ENCODE data around the gene ADPRHL1. TPM values are rescaled to one million over a fixed set of nuclear protein-coding genes. Genes with fewer than 3 reads are reported as not detected.
"Not testable (repeated sequence)": the region's sequence is repeated elsewhere in the genome, so short reads cannot be mapped to it uniquely, and the experiment has no call there.

The ADPRHL1 gene
- total RNA-seq, 3 donors from 2014 or later (not counting 1 experiment from before 2014, with no cell fraction given) = 0.56 to 0.93 (median 0.72) TPM

GRCh38 chr13:113378825-113379224 is 74.5 kb downstream of the ADPRHL1 start:
- ATAC-seq (no peak), DNase-seq (no peak)
- no peak overlapping the region for H3K4me3 ChIP-seq (ENCODE audit: low read length)
- H3K9me3 ChIP-seq (ENCODE audit: control insufficient read depth, insufficient read depth, low read length) = no peaks in the 10 kb centered on the region
- Mint-ChIP-seq H3K27ac (no peak overlapping the region), H3K27me3 (ENCODE audit: low read depth in 2 of 2) (peaks cover 15 to 18% of the 10 kb centered on the region in 2 donors), H3K4me1 (no peaks in the 10 kb centered on the region), H3K9me3 (peaks cover 2 to 3% of the 10 kb centered on the region in 2 donors), H3K36me3 (peaks cover 12% of the 10 kb centered on the region), H3K4me3 (no peak overlapping the region)
- intact Hi-C loops (cut with micrococcal nuclease) = no loop called here
- no peak for TF ChIP-seq CTCF (IDR thresholded peaks at IDR 0.05)
- H3K27me3 ChIP-seq (ENCODE audit: control insufficient read depth, insufficient read depth, low read length) = no peaks in the 10 kb centered on the region
- H3K27ac ChIP-seq (ENCODE audit: low read length) = no peak overlapping the region
- H3K36me3 ChIP-seq (ENCODE audit: control insufficient read depth, insufficient read depth, low read length) = no peaks in the 10 kb centered on the region
- WGBS (ENCODE audit: insufficient coverage) = 90% methylated on average over 10 of the region's 10 CpGs
- H3K4me1 ChIP-seq (ENCODE audit: control insufficient read depth, insufficient read depth, low read length) = no peaks in the 10 kb centered on the region

- Histone ChIP-seq H3K27ac (ENCODE audit: low read length) (no peak overlapping the region), H3K4me3 (ENCODE audit: low read length) (no peak overlapping the region), H3K9me3 (ENCODE audit: control insufficient read depth, insufficient read depth, low read length) (no peaks in the 10 kb centered on the region), H3K36me3 (ENCODE audit: control insufficient read depth, insufficient read depth, low read length) (no peaks in the 10 kb centered on the region), H3K27me3 (ENCODE audit: control insufficient read depth, insufficient read depth, low read length) (no peaks in the 10 kb centered on the region), H3K4me1 (ENCODE audit: control insufficient read depth, insufficient read depth, low read length) (no peaks in the 10 kb centered on the region)
- Mint-ChIP-seq H3K4me1 (no peaks in the 10 kb centered on the region), H3K9me3 (no peaks in the 10 kb centered on the region), H3K4me3 (no peak overlapping the region), H3K27ac (no peak overlapping the region), H3K36me3 (no peaks in the 10 kb centered on the region), H3K27me3 (ENCODE audit: low read depth in 2 of 2) (peaks cover 0 to 7% of the 10 kb centered on the region in 2 donors)
- ATAC-seq (no peak), DNase-seq (no peak)
- 83% methylated on average over 8 of the region's 8 CpGs for WGBS (ENCODE audit: insufficient coverage)
- intact Hi-C loops (cut with micrococcal nuclease) = no loop called here
- TF ChIP-seq CTCF (IDR thresholded peaks at IDR 0.05) = no peak
These were observed 78.6 kb downstream of the ADPRHL1 start for GRCh38 chr13:113374511-113375175.

- no peak overlapping the region for H3K4me3 ChIP-seq (ENCODE audit: low read length)
- WGBS (ENCODE audit: insufficient coverage) = 89% methylated on average over 20 of the region's 20 CpGs
- H3K9me3 Mint-ChIP-seq = no peaks in the 10 kb centered on the region
- no peaks in the 10 kb centered on the region for H3K4me1 ChIP-seq (ENCODE audit: control insufficient read depth, insufficient read depth, low read length)
- no peaks in the 10 kb centered on the region for H3K36me3 Mint-ChIP-seq
- H3K27ac Mint-ChIP-seq = no peak overlapping the region
- H3K27ac ChIP-seq (ENCODE audit: low read length) = no peak overlapping the region
- no peaks in the 10 kb centered on the region for H3K27me3 ChIP-seq (ENCODE audit: control insufficient read depth, insufficient read depth, low read length)
- no peak for TF ChIP-seq CTCF (IDR thresholded peaks at IDR 0.05)
- ATAC-seq (no peak), DNase-seq (no peak)
- no peak overlapping the region for H3K4me3 Mint-ChIP-seq
- intact Hi-C loops (cut with micrococcal nuclease) = no loop called here
- no peaks in the 10 kb centered on the region for H3K4me1 Mint-ChIP-seq
- H3K9me3 ChIP-seq (ENCODE audit: control insufficient read depth, insufficient read depth, low read length) = no peaks in the 10 kb centered on the region
- H3K27me3 Mint-ChIP-seq (ENCODE audit: low read depth in 2 of 2) = peaks cover 0 to 7% of the 10 kb centered on the region in 2 donors
- H3K36me3 ChIP-seq (ENCODE audit: control insufficient read depth, insufficient read depth, low read length) = no peaks in the 10 kb centered on the region
These were observed 79.3 kb downstream of the ADPRHL1 start for GRCh38 chr13:113373811-113374485.

GRCh38 chr13:113371701-113372100 is 81.6 kb downstream of the ADPRHL1 start:
- H3K36me3 ChIP-seq (ENCODE audit: control insufficient read depth, insufficient read depth, low read length); H3K4me3 ChIP-seq (ENCODE audit: low read length); H3K27me3 Mint-ChIP-seq (ENCODE audit: low read depth in 2 of 2); H3K4me1 ChIP-seq (ENCODE audit: control insufficient read depth, insufficient read depth, low read length); ATAC-seq; H3K4me1 Mint-ChIP-seq; H3K9me3 ChIP-seq (ENCODE audit: control insufficient read depth, insufficient read depth, low read length); H3K4me3 Mint-ChIP-seq; H3K36me3 Mint-ChIP-seq; H3K9me3 Mint-ChIP-seq; DNase-seq; intact Hi-C loops (cut with micrococcal nuclease); H3K27ac ChIP-seq (ENCODE audit: low read length); H3K27ac Mint-ChIP-seq; H3K27me3 ChIP-seq (ENCODE audit: control insufficient read depth, insufficient read depth, low read length): not testable (repeated sequence)
- WGBS (ENCODE audit: insufficient coverage) = 97% methylated on average over 2 of the region's 3 CpGs

Measured in natural killer cell (primary cell).